Measurements from ENCODE around the gene CD248.

DNA sequence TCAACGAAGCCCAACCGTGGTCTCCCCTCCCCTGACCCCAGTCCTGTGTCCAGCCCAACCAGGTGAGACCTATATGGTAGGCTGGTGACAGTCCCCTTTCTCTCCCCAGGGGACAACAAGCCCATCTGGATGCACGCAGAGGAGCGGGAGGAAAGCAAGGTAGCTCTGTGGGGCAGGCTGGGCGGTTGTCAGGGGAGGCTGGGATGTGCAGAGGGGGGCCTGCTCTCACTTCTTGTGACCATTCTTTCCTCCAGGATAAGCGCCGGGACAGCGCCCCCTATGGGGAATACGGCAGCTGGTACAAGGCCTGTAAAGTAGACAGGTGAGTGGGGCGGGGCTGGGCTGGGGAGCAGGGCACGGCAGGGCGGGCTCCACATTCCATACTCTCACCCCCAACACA lies 51.9 kb downstream of the CD248 start:
- TF ChIP-seq, protein P1, sequence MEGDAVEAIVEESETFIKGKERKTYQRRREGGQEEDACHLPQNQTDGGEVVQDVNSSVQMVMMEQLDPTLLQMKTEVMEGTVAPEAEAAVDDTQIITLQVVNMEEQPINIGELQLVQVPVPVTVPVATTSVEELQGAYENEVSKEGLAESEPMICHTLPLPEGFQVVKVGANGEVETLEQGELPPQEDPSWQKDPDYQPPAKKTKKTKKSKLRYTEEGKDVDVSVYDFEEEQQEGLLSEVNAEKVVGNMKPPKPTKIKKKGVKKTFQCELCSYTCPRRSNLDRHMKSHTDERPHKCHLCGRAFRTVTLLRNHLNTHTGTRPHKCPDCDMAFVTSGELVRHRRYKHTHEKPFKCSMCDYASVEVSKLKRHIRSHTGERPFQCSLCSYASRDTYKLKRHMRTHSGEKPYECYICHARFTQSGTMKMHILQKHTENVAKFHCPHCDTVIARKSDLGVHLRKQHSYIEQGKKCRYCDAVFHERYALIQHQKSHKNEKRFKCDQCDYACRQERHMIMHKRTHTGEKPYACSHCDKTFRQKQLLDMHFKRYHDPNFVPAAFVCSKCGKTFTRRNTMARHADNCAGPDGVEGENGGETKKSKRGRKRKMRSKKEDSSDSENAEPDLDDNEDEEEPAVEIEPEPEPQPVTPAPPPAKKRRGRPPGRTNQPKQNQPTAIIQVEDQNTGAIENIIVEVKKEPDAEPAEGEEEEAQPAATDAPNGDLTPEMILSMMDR (IDR thresholded peaks at IDR 0.05): peak in 2 of 3 experiments; percentile 35
- TF ChIP-seq POLR2A (IDR thresholded peaks at IDR 0.05): no peak

Measured in testis (tissue), 2 donors.